Psoas muscle (tissue), 8 donors: ENCODE results near the gene ZNF746. TPM values are rescaled to one million over a fixed set of nuclear protein-coding genes. Genes with fewer than 3 reads are reported as not detected.

Experiments
- ATAC-seq, 4 donors: fragments of 200-7000 bp; cut with Tn5 transposase; one replicate each; pipeline ENCODE4 v1.9.1; 2020; ENCODE audit warnings: moderate library complexity in 3 of 4, mild to moderate bottlenecking in 2 of 4
- DNase-seq, 2 donors: peaks; one replicate each; pipeline ENCODE4 v3.0.0-alpha.2; 2020
- H3K27ac ChIP-seq: fragments of 200-600 bp; one replicate; pipeline ENCODE4 v1.8.0; 2022
- H3K27me3 ChIP-seq, 3 donors: fragments of 200-600 bp in 1 of 3; one replicate each; pipeline versions ENCODE4 v1.6.1 to v1.8.0; 2013 to 2022; ENCODE audit warnings: low read length in 2 of 3, mild to moderate bottlenecking in 2 of 3, moderate library complexity in 1 of 3; ENCODE audit not compliant: insufficient read depth in 3 of 3
- H3K36me3 ChIP-seq, 2 donors: fragments of 200-600 bp in 1 of 2; one replicate each; pipeline versions ENCODE4 v1.6.1 to v1.8.0; 2013 to 2022; ENCODE audit warnings: low read depth in 1 of 2, mild to moderate bottlenecking in 1 of 2, moderate library complexity in 1 of 2; ENCODE audit not compliant: insufficient read depth in 1 of 2
- H3K4me1 ChIP-seq: fragments of 200-600 bp; one replicate; pipeline ENCODE4 v1.8.0; 2022
- H3K4me3 ChIP-seq: fragments of 200-600 bp; one replicate; pipeline ENCODE4 v1.8.0; 2022; ENCODE audit warnings: mild to moderate bottlenecking
- H3K9me3 ChIP-seq: fragments of 200-600 bp; one replicate; pipeline ENCODE4 v1.8.0; 2022
- CTCF ChIP-seq: fragments of 200-600 bp; IDR thresholded peaks from one replicate; pipeline ENCODE4 v1.8.0; 2022; ENCODE audit warnings: antibody characterized with exemption
- WGBS, 3 donors: extraction: QIAGEN DNeasy Blood & Tissue Kit; methylation state at CpG; one replicate each; pipeline versions ENCODE4 v1.1.6 to v1.1.7; 2013; 5-methylcytosine and 5-hydroxymethylcytosine counted together
- intact Hi-C, 2 donors: fragments of 100-400 bp; cut with DNase I; formaldehyde crosslinking; loops; one replicate each; pipeline versions ENCODE4 v1.11.0 to v1.14.2; 2022
- polyA plus RNA-seq, 3 donors: library from polyadenylated mRNA; stranded (reverse); fragments of 200-250 nt; gene quantifications; one replicate each; pipeline ENCODE4 v1.2.3, GENCODE V29; 2013
- total RNA-seq, 4 donors: library from RNA; stranded (reverse); fragmentation: NEBNext Ultra II Directional in 2 of 4; extraction: Animal tissue kit (Norgen Biotek cat#: 25700) in 2 of 4; gene quantifications; one replicate each; pipeline versions ENCODE4 v1.2.1 to v1.2.4, GENCODE V29; 2021 to 2023
- donor health status: healthy with polysubstance abuse.
- donor health status: DM: no; HTN: no; CAD: no; lungs with moderate emphysema.
- donor health status: Bipolar disorder and iron deficiency.
- donor health status: healthy.
- donor health status: DM: yes; HTN: yes; CAD: no.
- donor health status: DM: no; HTN: no; CAD: no.
- donor health status: DM: no; HTN: no; CAD: no.
- donor health status: DM: yes; HTN: yes; CAD: no.

The ZNF746 gene
- total and polyA plus RNA-seq, 7 donors: 5.0 to 12.7 (median 8.5) TPM

- H3K36me3 ChIP-seq: no peaks in the 10 kb centered on the region
- no peaks in the 10 kb centered on the region for H3K4me1 ChIP-seq
- H3K9me3 ChIP-seq: peaks cover 58% of the 10 kb centered on the region
- no peak overlapping the region for H3K27ac ChIP-seq
- intact Hi-C loops: no loop called here
- no peak overlapping the region for H3K4me3 ChIP-seq
- H3K27me3 ChIP-seq: no peaks in the 10 kb centered on the region
- 88 to 95% (median 93%) methylated on average over 1 of the region's 1 CpG for WGBS, 3 donors
- ATAC-seq (no peak), DNase-seq (no peak)
- no peak for TF ChIP-seq CTCF
Observed at GRCh38 chr7:149532654-149533053, 35.0 kb upstream of the ZNF746 start.

- no peak overlapping the region for H3K27ac ChIP-seq
- peaks cover 58% of the 10 kb centered on the region for H3K9me3 ChIP-seq
- no peaks in the 10 kb centered on the region for H3K36me3 ChIP-seq
- no peak for ATAC-seq
- 56 to 61% (median 57%) methylated on average over 4 of the region's 4 CpGs for whole genome bisulfite sequencing, 3 donors
- no peaks in the 10 kb centered on the region for H3K4me1 ChIP-seq
- TF ChIP-seq CTCF: no peak
- no peak overlapping the region for H3K4me3 ChIP-seq
- intact Hi-C loops: no loop called here
- no peak for DNase-seq
- H3K27me3 ChIP-seq: no peaks in the 10 kb centered on the region
Observed at GRCh38 chr7:149529136-149529718, 31.6 kb upstream of the ZNF746 start.

GRCh38 chr7:149527414-149527813 lies 29.8 kb upstream of the ZNF746 start:
- WGBS, 3 donors: 79 to 88% (median 85%) methylated on average over 1 of the region's 1 CpG

GRCh38 chr7:149525280-149525679 lies 27.7 kb upstream of the ZNF746 start:
- no peaks in the 10 kb centered on the region for H3K36me3 ChIP-seq
- DNase-seq (no peak), ATAC-seq (no peak)
- no peak for TF ChIP-seq CTCF
- H3K9me3 ChIP-seq: peaks cover 28% of the 10 kb centered on the region
- no peak overlapping the region for H3K4me3 ChIP-seq
- H3K27ac ChIP-seq: no peak overlapping the region
- no peaks in the 10 kb centered on the region for H3K27me3 ChIP-seq
- intact Hi-C loops: no loop called here
- 65 to 78% (median 74%) methylated on average over 3 of the region's 3 CpGs for WGBS, 3 donors
- no peaks in the 10 kb centered on the region for H3K4me1 ChIP-seq

More at GRCh38 chr7:149527414-149527813, 29.8 kb upstream of the ZNF746 start:
- H3K9me3 ChIP-seq: peaks cover 46% of the 10 kb centered on the region
- DNase-seq: no peak
- H3K4me1 ChIP-seq: no peaks in the 10 kb centered on the region
- H3K27ac ChIP-seq: no peak overlapping the region
- intact Hi-C loops: no loop called here
- no peaks in the 10 kb centered on the region for H3K27me3 ChIP-seq
- TF ChIP-seq CTCF: no peak
- ATAC-seq: no peak
- no peak overlapping the region for H3K4me3 ChIP-seq
- no peaks in the 10 kb centered on the region for H3K36me3 ChIP-seq

GRCh38 chr7:149524394-149524793 lies 26.8 kb upstream of the ZNF746 start:
- intact Hi-C loops: no loop called here
- ATAC-seq (no peak), DNase-seq (no peak)
- Histone ChIP-seq H3K27me3 (no peaks in the 10 kb centered on the region), H3K27ac (no peak overlapping the region), H3K4me1 (no peaks in the 10 kb centered on the region), H3K4me3 (no peak overlapping the region), H3K36me3 (no peaks in the 10 kb centered on the region), H3K9me3 (peaks cover 19% of the 10 kb centered on the region)
- TF ChIP-seq CTCF: no peak
